ENCODE data around the gene FGFR3.

DNA sequence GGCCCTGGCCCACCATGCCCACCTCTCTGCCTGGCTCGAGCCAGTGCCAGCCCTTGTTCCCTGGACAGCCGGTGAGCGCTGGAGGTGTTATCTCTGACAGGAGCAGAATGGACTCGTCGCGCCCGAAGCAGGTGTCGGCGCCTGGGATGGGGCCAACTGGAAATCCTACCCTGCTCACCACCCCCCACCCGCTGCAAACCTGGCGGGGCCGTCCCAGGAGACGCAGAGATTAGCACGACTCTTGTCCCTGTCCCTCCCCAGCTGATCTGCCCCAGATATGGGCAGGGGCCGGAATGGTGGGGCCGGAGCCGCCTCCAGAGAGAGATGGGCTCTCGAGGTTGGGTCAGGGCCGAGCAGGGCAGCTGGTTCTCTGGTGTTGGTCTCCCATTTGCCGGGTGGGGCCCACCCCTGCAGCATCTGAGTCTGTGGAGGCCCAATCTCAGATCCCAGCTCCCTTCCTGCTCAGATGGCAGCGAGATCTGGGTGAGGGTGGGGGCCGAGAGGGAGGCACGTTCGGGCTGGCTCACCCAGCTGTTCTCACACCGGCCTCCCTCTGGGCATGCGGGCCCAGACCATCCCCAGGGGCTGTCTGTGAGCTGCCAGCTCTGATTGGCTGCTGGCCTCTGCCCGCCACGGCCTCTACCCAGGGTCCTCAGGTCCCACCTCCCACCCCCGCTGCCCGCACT, 20.1 kb upstream of the FGFR3 start:
- TF ChIP-seq, protein P1, sequence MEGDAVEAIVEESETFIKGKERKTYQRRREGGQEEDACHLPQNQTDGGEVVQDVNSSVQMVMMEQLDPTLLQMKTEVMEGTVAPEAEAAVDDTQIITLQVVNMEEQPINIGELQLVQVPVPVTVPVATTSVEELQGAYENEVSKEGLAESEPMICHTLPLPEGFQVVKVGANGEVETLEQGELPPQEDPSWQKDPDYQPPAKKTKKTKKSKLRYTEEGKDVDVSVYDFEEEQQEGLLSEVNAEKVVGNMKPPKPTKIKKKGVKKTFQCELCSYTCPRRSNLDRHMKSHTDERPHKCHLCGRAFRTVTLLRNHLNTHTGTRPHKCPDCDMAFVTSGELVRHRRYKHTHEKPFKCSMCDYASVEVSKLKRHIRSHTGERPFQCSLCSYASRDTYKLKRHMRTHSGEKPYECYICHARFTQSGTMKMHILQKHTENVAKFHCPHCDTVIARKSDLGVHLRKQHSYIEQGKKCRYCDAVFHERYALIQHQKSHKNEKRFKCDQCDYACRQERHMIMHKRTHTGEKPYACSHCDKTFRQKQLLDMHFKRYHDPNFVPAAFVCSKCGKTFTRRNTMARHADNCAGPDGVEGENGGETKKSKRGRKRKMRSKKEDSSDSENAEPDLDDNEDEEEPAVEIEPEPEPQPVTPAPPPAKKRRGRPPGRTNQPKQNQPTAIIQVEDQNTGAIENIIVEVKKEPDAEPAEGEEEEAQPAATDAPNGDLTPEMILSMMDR (IDR thresholded peaks at IDR 0.05): no peak
- no peak for TF ChIP-seq POLR2A (IDR thresholded peaks at IDR 0.05)

All from thyroid gland (tissue), 4 donors.